Testis (tissue), 2 donors: Measurements from ENCODE around the gene HKDC1.

ENCODE experiments used
- POLR2A ChIP-seq: fragments of 450-650 bp; IDR thresholded peaks from one replicate; pipeline ENCODE4 v1.6.1; 2017; ENCODE audit warnings: antibody characterized with exemption, mild to moderate bottlenecking, moderate library complexity
- TF ChIP-seq, protein P1 (sequence below), 3 experiments: fragments of 450-650 bp in 2 of 3; fragments of 200-600 bp in 1 of 3; sonication (generic) in 1 of 3; IDR thresholded peaks; one replicate each; pipeline ENCODE4 v1.5.1; 2016 to 2019; ENCODE audit warnings: antibody characterized with exemption in 3 of 3, mild to moderate bottlenecking in 2 of 3, moderate library complexity in 1 of 3

DNA sequence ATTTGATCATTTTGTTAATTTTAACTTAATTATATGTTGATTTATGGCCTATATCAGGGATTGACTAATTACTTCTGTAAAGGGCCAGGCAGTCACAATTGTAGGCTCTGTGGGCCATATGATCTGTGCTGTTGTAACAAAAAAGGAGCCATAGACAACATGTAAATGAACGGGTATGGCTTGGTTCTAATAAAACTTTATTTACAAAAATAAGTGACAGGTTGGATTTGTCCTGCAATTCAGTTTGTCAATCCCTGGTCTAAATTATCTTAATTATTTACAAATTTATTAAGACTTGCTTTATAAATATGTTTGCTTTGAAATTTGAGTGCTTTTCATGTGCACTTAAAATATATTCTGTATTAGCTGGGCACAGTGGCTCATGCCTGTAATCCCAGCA is 55.3 kb downstream of the HKDC1 start:
- TF ChIP-seq, protein P1, sequence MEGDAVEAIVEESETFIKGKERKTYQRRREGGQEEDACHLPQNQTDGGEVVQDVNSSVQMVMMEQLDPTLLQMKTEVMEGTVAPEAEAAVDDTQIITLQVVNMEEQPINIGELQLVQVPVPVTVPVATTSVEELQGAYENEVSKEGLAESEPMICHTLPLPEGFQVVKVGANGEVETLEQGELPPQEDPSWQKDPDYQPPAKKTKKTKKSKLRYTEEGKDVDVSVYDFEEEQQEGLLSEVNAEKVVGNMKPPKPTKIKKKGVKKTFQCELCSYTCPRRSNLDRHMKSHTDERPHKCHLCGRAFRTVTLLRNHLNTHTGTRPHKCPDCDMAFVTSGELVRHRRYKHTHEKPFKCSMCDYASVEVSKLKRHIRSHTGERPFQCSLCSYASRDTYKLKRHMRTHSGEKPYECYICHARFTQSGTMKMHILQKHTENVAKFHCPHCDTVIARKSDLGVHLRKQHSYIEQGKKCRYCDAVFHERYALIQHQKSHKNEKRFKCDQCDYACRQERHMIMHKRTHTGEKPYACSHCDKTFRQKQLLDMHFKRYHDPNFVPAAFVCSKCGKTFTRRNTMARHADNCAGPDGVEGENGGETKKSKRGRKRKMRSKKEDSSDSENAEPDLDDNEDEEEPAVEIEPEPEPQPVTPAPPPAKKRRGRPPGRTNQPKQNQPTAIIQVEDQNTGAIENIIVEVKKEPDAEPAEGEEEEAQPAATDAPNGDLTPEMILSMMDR (IDR thresholded peaks at IDR 0.05): no peak
- TF ChIP-seq POLR2A: no peak
